Measurements from ENCODE around the gene SPRYD4.

Gene SPRYD4

GRCh38 chr12:56522411-56523193, 54.2 kb downstream of the SPRYD4 start:
- DNase-seq, result no peak

- DNase-seq, result no peak
Measured at GRCh38 chr12:56528846-56529245, 60.5 kb downstream of the SPRYD4 start.

Measured in DMS79 treated with DMSO at 0.1 percent for 48 hours (cell line).